ENCODE measurements around the gene ZSWIM2. TPM values are rescaled to one million over a fixed set of nuclear protein-coding genes. Genes with fewer than 3 reads are reported as not detected.
"Not testable (repeated sequence)": the region's sequence is repeated elsewhere in the genome, so short reads cannot be mapped to it uniquely, and the experiment has no call there.

The ZSWIM2 gene
- total RNA-seq, 1 donor, result not detected

- no peak overlapping the region for H3K27ac ChIP-seq (ENCODE audit: low read depth, low read length)
- no peaks in the 10 kb centered on the region for H3K27me3 ChIP-seq (ENCODE audit: insufficient read depth, low read length)
- no peak for TF ChIP-seq CTCF (IDR thresholded peaks at IDR 0.05; ENCODE audit: extremely low read depth, low read depth, low read length)
- H3K36me3 ChIP-seq (ENCODE audit: insufficient read depth, low read length), result no peaks in the 10 kb centered on the region
- H2AFZ ChIP-seq (ENCODE audit: low read length), result no peak overlapping the region
- H3K79me2 ChIP-seq (ENCODE audit: insufficient read depth, low read length), result no peaks in the 10 kb centered on the region
- H4K20me1 ChIP-seq (ENCODE audit: insufficient read depth, low read length), result no peaks in the 10 kb centered on the region
- H3K9me3 ChIP-seq (ENCODE audit: low read depth, low read length), result no peaks in the 10 kb centered on the region
- H3K4me3 ChIP-seq (ENCODE audit: insufficient read depth, low read length), result no peak overlapping the region
- H3K4me1 ChIP-seq (ENCODE audit: insufficient read depth, low read length), result no peaks in the 10 kb centered on the region
- DNase-seq (ENCODE audit: insufficient read length, low spot score, missing footprints), result no peak
- H3K4me2 ChIP-seq (ENCODE audit: insufficient read depth, low read length), result no peak overlapping the region
Measured at GRCh38 chr2:186806591-186806990, 42.4 kb downstream of the ZSWIM2 start.

- not testable (repeated sequence) for H2AFZ ChIP-seq (ENCODE audit: low read length); H3K27me3 ChIP-seq (ENCODE audit: insufficient read depth, low read length); H3K4me3 ChIP-seq (ENCODE audit: insufficient read depth, low read length); DNase-seq (ENCODE audit: insufficient read length, low spot score, missing footprints); H3K79me2 ChIP-seq (ENCODE audit: insufficient read depth, low read length); H3K9me3 ChIP-seq (ENCODE audit: low read depth, low read length); H3K4me1 ChIP-seq (ENCODE audit: insufficient read depth, low read length); H3K27ac ChIP-seq (ENCODE audit: low read depth, low read length); H3K4me2 ChIP-seq (ENCODE audit: insufficient read depth, low read length); H3K36me3 ChIP-seq (ENCODE audit: insufficient read depth, low read length); H4K20me1 ChIP-seq (ENCODE audit: insufficient read depth, low read length)
Measured at GRCh38 chr2:186798604-186799003, 50.4 kb downstream of the ZSWIM2 start.

GRCh38 chr2:186784930-186785329, 64.0 kb downstream of the ZSWIM2 start:
- no peak overlapping the region for H2AFZ ChIP-seq (ENCODE audit: low read length)
- no peaks in the 10 kb centered on the region for H3K9me3 ChIP-seq (ENCODE audit: low read depth, low read length)
- H3K4me1 ChIP-seq (ENCODE audit: insufficient read depth, low read length), result no peaks in the 10 kb centered on the region
- DNase-seq (ENCODE audit: insufficient read length, low spot score, missing footprints), result no peak
- no peaks in the 10 kb centered on the region for H3K79me2 ChIP-seq (ENCODE audit: insufficient read depth, low read length)
- no peaks in the 10 kb centered on the region for H4K20me1 ChIP-seq (ENCODE audit: insufficient read depth, low read length)
- no peak overlapping the region for H3K27ac ChIP-seq (ENCODE audit: low read depth, low read length)
- H3K27me3 ChIP-seq (ENCODE audit: insufficient read depth, low read length), result no peaks in the 10 kb centered on the region
- H3K4me3 ChIP-seq (ENCODE audit: insufficient read depth, low read length), result no peak overlapping the region
- TF ChIP-seq CTCF (IDR thresholded peaks at IDR 0.05; ENCODE audit: extremely low read depth, low read depth, low read length), result no peak
- H3K36me3 ChIP-seq (ENCODE audit: insufficient read depth, low read length), result no peaks in the 10 kb centered on the region
- no peak overlapping the region for H3K4me2 ChIP-seq (ENCODE audit: insufficient read depth, low read length)

GRCh38 chr2:186783254-186783653, 65.7 kb downstream of the ZSWIM2 start:
- no peaks in the 10 kb centered on the region for H3K4me1 ChIP-seq (ENCODE audit: insufficient read depth, low read length)
- no peak overlapping the region for H3K4me2 ChIP-seq (ENCODE audit: insufficient read depth, low read length)
- no peaks in the 10 kb centered on the region for H4K20me1 ChIP-seq (ENCODE audit: insufficient read depth, low read length)
- no peaks in the 10 kb centered on the region for H3K36me3 ChIP-seq (ENCODE audit: insufficient read depth, low read length)
- no peaks in the 10 kb centered on the region for H3K9me3 ChIP-seq (ENCODE audit: low read depth, low read length)
- H3K79me2 ChIP-seq (ENCODE audit: insufficient read depth, low read length), result no peaks in the 10 kb centered on the region
- no peak overlapping the region for H2AFZ ChIP-seq (ENCODE audit: low read length)
- H3K27ac ChIP-seq (ENCODE audit: low read depth, low read length), result no peak overlapping the region
- no peaks in the 10 kb centered on the region for H3K27me3 ChIP-seq (ENCODE audit: insufficient read depth, low read length)
- TF ChIP-seq CTCF (IDR thresholded peaks at IDR 0.05; ENCODE audit: extremely low read depth, low read depth, low read length), result no peak
- H3K4me3 ChIP-seq (ENCODE audit: insufficient read depth, low read length), result no peak overlapping the region
- no peak for DNase-seq (ENCODE audit: insufficient read length, low spot score, missing footprints)

Data from osteoblast (primary cell).